Spleen (tissue), 11 donors: ENCODE data around the gene FOXO3. TPM values are rescaled to one million over a fixed set of nuclear protein-coding genes. Genes with fewer than 3 reads are reported as not detected.

ENCODE experiments used
- DNase-seq: peaks from one replicate; pipeline ENCODE4 v3.0.0-alpha.2; 2020
- H3K27ac ChIP-seq, 8 donors: fragments of 200-600 bp; sonication (generic) in 7 of 8; 1 replicate in 4 of 8; 2 replicates in 4 of 8; pipeline versions ENCODE4 v1.5.0 to v1.8.0; 2016 to 2021; ENCODE audit warnings: inconsistent platforms in 4 of 8, mild to moderate bottlenecking in 4 of 8, moderate library complexity in 1 of 8
- H3K27me3 ChIP-seq, 7 donors: fragments of 200-600 bp; sonication (generic) in 6 of 7; replicated peaks in 1 of 7; 1 replicate in 4 of 7; 2 replicates in 3 of 7; pipeline versions ENCODE4 v1.5.0 to v1.8.0; 2016 to 2021; ENCODE audit warnings: inconsistent platforms in 3 of 7, mild to moderate bottlenecking in 1 of 7
- H3K36me3 ChIP-seq, 6 donors: fragments of 200-600 bp; sonication (generic) in 5 of 6; 1 replicate in 4 of 6; 2 replicates in 2 of 6; pipeline versions ENCODE4 v1.5.0 to v1.8.0; 2016 to 2021; ENCODE audit warnings: inconsistent platforms in 2 of 6
- H3K4me1 ChIP-seq, 6 donors: fragments of 200-600 bp; sonication (generic) in 5 of 6; 1 replicate in 3 of 6; 2 replicates in 3 of 6; pipeline versions ENCODE4 v1.5.0 to v1.8.0; 2016 to 2021; ENCODE audit warnings: inconsistent platforms in 3 of 6
- H3K4me3 ChIP-seq, 8 donors: fragments of 200-600 bp; sonication (generic) in 7 of 8; 1 replicate in 4 of 8; 2 replicates in 4 of 8; pipeline versions ENCODE4 v1.5.0 to v1.8.0; 2016 to 2021; ENCODE audit warnings: inconsistent platforms in 4 of 8, mild to moderate bottlenecking in 4 of 8, moderate library complexity in 2 of 8
- H3K9me3 ChIP-seq, 8 donors: fragments of 200-600 bp; sonication (generic) in 7 of 8; 1 replicate in 4 of 8; 2 replicates in 4 of 8; pipeline versions ENCODE4 v1.5.0 to v1.8.0; 2016 to 2021; ENCODE audit warnings: inconsistent platforms in 4 of 8
- POLR2A ChIP-seq, 3 donors: fragments of 450-650 bp; IDR thresholded peaks; one replicate each; pipeline ENCODE4 v1.5.1; 2017; ENCODE audit warnings: antibody characterized with exemption in 3 of 3, mild to moderate bottlenecking in 1 of 3
- POLR2AphosphoS5 ChIP-seq, 3 donors: sonication (generic); formaldehyde crosslinking; IDR thresholded peaks; one replicate each; pipeline ENCODE4 v1.5.1; 2017; ENCODE audit warnings: antibody characterized with exemption in 3 of 3
- WGBS, 5 donors: extraction: QIAGEN DNeasy Blood & Tissue Kit in 3 of 5; methylation state at CpG; one replicate each; pipeline versions ENCODE4 v1.1.5 to v1.1.7; 2013 to 2018; 5-methylcytosine and 5-hydroxymethylcytosine counted together
- intact Hi-C: fragments of 100-400 bp; cut with DNase I; formaldehyde crosslinking; loops from one replicate; pipeline ENCODE4 v1.15.0; 2023; ENCODE audit warnings: low total_unique reads
- polyA plus RNA-seq, 3 donors: library from polyadenylated mRNA; stranded (reverse); fragments of 200-250 nt; gene quantifications; one replicate each; pipeline ENCODE4 v1.2.1, GENCODE V29; 2013
- total RNA-seq, 7 donors: library from RNA; depleted of rRNA in 3 of 7; stranded (reverse); fragments of >200 nt in 3 of 7; fragmentation: NEBNext Ultra II Directional in 4 of 7; extraction: Animal tissue kit (Norgen Biotek cat#: 25700) in 4 of 7; gene quantifications; one replicate each; pipeline versions ENCODE4 v1.1.0 to v1.2.1, GENCODE V29; 2016 to 2021
- TF ChIP-seq, protein P1 (sequence below), 11 experiments: fragments of 200-600 bp in 7 of 11; fragments of 450-650 bp in 4 of 11; sonication (generic) in 4 of 11; IDR thresholded peaks in 8 of 11; conservative IDR thresholded peaks in 3 of 11; 1 replicate in 7 of 11; 2 replicates in 4 of 11; pipeline versions ENCODE4 v1.4.0 to v1.8.0; 2016 to 2021; ENCODE audit warnings: antibody characterized with exemption in 11 of 11, inconsistent platforms in 4 of 11, mild to moderate bottlenecking in 1 of 11
- donor health status: healthy with polysubstance abuse.
- donor health status: DM: no; HTN: no; CAD: no; lungs with moderate emphysema.
- donor health status: DM: no; HTN: no; CAD: no.
- donor health status: Bipolar disorder and iron deficiency.
- donor health status: healthy.
- donor health status: DM: no; HTN: no; CAD: no.
- donor health status: DM: yes; HTN: yes; CAD: no.

FOXO3 gene
- total and polyA plus RNA-seq, 10 donors = 9.4 to 86.9 (median 67.0) TPM

DNA sequence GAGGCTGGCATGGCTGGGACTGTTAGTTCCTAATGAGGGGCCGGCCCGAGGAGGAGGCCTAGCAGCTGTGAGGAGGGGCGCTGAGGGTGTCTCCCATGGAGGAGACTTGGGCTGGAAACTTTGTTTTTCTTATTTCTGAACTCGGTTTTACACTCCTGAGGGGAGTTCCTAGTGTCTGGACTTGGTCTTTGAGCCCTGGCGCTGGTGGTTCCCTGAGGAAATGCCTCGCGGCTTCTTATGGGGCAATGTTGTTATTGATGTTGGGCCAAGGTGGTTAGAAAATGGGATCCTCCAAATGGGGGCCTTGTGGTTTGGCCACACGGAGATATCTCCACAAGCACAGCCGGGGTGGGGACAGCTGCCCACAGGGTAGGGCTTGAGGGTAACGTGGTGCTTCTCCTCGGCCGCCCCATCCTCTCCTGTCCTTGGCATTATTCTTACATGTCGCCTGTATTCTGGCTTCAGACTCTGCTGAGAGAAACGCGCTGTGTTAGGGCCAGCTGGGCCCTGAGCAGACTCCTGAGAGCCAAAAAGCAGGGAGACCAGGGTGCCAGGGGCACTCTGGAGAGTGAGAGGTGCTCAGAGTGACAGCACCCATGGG is 136.9 kb downstream of the FOXO3 start:
- WGBS, 5 donors = 76 to 83% (median 83%) methylated on average over 15 of the region's 15 CpGs
- no peaks in the 10 kb centered on the region for H3K27me3 ChIP-seq
- TF ChIP-seq POLR2A (IDR thresholded peaks at IDR 0.05) (no peak), POLR2AphosphoS5 (IDR thresholded peaks at IDR 0.05) (no peak)
- TF ChIP-seq, protein P1, sequence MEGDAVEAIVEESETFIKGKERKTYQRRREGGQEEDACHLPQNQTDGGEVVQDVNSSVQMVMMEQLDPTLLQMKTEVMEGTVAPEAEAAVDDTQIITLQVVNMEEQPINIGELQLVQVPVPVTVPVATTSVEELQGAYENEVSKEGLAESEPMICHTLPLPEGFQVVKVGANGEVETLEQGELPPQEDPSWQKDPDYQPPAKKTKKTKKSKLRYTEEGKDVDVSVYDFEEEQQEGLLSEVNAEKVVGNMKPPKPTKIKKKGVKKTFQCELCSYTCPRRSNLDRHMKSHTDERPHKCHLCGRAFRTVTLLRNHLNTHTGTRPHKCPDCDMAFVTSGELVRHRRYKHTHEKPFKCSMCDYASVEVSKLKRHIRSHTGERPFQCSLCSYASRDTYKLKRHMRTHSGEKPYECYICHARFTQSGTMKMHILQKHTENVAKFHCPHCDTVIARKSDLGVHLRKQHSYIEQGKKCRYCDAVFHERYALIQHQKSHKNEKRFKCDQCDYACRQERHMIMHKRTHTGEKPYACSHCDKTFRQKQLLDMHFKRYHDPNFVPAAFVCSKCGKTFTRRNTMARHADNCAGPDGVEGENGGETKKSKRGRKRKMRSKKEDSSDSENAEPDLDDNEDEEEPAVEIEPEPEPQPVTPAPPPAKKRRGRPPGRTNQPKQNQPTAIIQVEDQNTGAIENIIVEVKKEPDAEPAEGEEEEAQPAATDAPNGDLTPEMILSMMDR (IDR thresholded peaks at IDR 0.05 in 8 of 11, conservative IDR thresholded peaks at IDR 0.05 in 3 of 11) = no peak
- H3K4me3 ChIP-seq = no peak overlapping the region
- no peak for DNase-seq
- H3K4me1 ChIP-seq = no peaks in the 10 kb centered on the region
- intact Hi-C loops = no loop called here
- no peak overlapping the region for H3K27ac ChIP-seq
- peaks cover 0 to 5% (median 0%) of the 10 kb centered on the region in 6 donors for H3K36me3 ChIP-seq
- H3K9me3 ChIP-seq = peaks cover 5 to 27% (median 20%) of the 10 kb centered on the region in 8 donors

DNA sequence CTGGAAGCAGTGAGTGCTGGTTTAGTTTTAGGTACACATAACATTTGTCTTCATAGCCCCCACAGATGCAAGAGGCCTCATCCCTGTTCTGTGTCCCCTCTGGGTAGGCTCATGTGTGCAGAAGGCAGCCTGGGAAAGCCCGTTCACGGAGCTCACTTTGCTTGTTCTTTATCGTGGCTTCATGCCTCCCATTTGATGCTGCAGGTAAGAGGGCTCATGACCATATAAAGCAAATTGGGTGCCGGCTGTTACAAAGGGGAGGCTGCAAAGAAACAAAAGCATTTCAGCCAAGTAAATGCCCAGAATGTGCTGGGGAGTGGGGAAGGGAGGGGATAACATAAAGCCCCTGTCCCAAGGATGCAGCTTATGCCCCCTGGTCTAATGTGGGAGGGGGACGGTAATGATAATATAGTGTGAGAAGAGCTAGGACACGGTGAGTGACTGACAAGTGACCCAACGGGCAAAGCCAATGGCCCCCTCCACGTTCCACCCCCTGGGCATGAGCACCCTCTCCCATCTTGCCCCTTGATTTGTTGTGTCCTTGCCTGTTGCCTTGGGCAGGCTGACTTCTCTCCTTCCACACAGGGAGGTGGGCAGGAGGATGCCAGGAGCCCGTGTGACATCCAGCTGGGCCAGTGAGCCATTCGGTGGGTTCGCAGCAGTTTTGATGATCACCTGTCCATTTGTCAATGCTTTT is 138.0 kb downstream of the FOXO3 start:
- Histone ChIP-seq H3K4me1 (no peaks in the 10 kb centered on the region), H3K9me3 (peaks cover 5 to 38% (median 31%) of the 10 kb centered on the region in 8 donors), H3K27me3 (no peaks in the 10 kb centered on the region), H3K27ac (peak overlapping the region in 4 of 8 donors; percentile 60 to 72 (median 66)), H3K4me3 (no peak overlapping the region), H3K36me3 (peaks cover 0 to 5% (median 0%) of the 10 kb centered on the region in 6 donors)
- no peak for TF ChIP-seq POLR2AphosphoS5 (IDR thresholded peaks at IDR 0.05)
- TF ChIP-seq, protein P1 (IDR thresholded peaks at IDR 0.05 in 8 of 11, conservative IDR thresholded peaks at IDR 0.05 in 3 of 11) = no peak
- TF ChIP-seq POLR2A (IDR thresholded peaks at IDR 0.05) = no peak
- 88 to 94% (median 93%) methylated on average over 11 of the region's 11 CpGs for WGBS, 5 donors
- intact Hi-C loops = no loop called here
- no peak for DNase-seq

DNA sequence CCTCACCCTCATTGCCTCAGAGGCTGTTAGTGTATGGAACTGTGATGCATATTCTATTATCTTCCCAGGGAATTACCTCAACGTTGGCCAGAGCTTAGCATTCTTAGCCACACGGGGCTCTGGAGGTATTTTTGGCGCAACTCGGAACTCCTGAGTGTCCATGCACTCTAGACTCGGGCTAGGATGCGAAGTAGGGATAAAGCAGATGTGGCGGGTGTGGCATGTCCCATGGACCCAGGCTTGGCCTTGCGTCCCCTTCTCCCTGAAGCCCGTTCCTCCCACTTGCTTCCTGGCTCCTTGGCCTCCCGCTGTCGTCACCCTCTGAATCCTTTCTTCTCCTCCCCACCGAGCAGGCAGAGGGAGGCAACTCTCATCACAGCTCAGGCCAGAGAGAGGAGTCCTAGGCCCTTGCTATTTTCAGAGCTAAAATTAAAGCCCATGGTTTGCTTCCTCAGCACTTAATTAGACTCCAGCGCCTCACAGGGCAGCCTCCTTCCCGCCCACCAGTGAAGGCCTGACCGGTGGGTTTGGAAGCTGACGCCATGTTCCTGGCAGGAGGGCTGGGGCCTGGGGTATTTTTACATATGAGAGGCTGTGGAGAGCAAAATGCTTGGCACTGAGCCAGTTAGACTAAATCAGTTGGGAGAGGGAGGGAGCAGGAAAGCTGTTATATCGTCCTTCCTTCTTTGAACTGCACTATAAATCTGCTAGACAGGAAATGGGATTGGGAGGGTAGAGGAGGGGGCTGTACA is 138.7 kb downstream of the FOXO3 start:
- no peak for DNase-seq

More for the DNA sequence above, 138.7 kb downstream of the FOXO3 start:
- intact Hi-C loops = no loop called here
- Histone ChIP-seq H3K4me1 (no peaks in the 10 kb centered on the region), H3K27ac (peak overlapping the region in 7 of 8 donors; percentile 36 to 72 (median 60)), H3K27me3 (no peaks in the 10 kb centered on the region), H3K36me3 (peaks cover 0 to 5% (median 0%) of the 10 kb centered on the region in 6 donors), H3K4me3 (no peak overlapping the region), H3K9me3 (peaks cover 5 to 43% (median 36%) of the 10 kb centered on the region in 8 donors)
- WGBS, 5 donors = 72 to 81% (median 78%) methylated on average over 17 of the region's 17 CpGs
- TF ChIP-seq, protein P1 (IDR thresholded peaks at IDR 0.05 in 8 of 11, conservative IDR thresholded peaks at IDR 0.05 in 3 of 11) = no peak
- peak; percentile 20 to 58 (median 42) for TF ChIP-seq POLR2AphosphoS5 (IDR thresholded peaks at IDR 0.05)
